GM20000 (cell line): ENCODE measurements around the gene HOXB4.

ENCODE experiments used
- DNase-seq: peaks from one replicate; pipeline ENCODE4 v3.0.0; 2012; ENCODE audit warnings: low spot score
- CTCF ChIP-seq: IDR thresholded peaks from 2 replicates; pipeline ENCODE4 v1.5.1; 2012; ENCODE audit warnings: mild to moderate bottlenecking, control low read depth; ENCODE audit errors: extremely low read depth, missing control alignments

The HOXB4 gene

DNA sequence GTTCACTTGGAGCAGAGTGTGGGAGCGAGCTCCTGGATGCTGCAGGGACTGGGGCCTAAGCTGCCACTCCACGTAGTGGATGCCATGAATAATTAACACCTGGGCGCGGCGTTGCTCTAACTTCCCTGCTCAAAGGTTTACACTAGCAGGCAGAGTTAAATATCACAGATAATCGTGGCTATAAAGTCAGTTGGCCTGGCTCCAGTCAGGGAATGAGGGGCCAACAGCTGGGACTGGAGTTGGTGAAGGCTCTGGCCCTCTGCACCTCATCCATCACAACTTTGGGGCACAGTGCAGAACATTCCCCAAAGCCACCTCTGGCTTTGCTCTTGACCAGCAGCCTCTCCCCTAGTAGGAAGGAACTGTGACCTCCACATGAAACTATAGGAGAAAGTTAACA, 10.9 kb downstream of the HOXB4 start:
- no peak for TF ChIP-seq CTCF
- DNase-seq, result no peak

DNA sequence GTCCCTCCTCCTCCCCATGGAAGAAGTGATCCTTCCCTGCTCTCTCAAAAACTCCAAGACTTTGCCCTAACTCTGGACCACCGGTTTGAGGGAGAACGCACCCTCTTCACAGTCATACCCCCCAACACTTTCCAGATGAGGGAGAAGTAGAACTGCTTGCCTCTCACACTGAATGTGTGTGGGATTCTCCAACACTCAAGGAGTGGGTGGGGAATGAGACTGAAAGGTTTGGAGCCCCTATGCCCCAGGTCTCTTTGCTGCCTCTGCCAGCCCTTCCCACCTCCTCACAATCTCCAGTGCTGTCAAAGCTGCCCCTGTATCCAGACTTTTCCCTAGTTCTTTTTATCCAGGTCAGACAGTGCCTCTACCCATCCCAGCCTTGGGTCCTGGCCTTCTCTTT, 11.4 kb downstream of the HOXB4 start:
- TF ChIP-seq CTCF, result no peak
- no peak for DNase-seq

DNA sequence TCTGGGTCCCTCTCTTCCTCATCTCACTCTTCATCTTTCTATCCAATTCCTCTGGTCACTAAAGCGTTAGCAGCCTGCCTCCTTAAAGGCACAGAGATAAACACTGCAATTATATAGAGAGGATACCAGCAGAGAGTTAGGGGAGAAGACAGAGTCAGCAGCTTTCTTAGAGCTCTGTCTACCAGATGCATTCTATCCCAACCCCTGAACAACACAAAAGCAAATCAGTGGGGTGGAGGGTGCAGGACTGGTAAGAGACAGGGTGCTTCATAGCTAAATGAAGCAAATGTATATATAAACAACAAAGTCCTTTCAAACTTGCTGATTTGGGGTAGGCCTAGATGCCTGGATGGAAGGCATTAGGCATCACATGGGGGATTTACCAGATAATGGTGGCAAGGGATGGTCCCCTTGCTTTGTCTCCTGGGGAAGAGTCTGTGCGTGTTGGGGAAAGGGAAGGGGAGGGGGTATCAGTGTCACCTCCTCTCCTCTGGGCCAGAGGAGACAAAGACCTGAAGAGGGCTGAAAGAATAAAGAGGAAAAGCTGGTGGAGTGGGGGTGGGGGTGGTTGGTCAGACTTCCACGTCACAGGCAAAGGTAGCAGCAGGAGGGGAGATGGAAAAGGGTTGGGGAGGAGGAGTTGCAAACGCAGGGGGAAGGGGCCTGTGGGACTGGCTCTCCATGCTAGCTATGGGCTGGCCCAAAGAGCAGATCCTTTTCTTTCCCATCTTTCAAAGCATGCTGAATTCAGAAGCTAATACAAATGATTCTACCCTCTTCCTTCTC, 12.0 kb downstream of the HOXB4 start:
- no peak for TF ChIP-seq CTCF
- DNase-seq, result no peak

- no peak for TF ChIP-seq CTCF
- no peak for DNase-seq
Measured at GRCh38 chr17:48565022-48565554, 13.1 kb downstream of the HOXB4 start.

DNA sequence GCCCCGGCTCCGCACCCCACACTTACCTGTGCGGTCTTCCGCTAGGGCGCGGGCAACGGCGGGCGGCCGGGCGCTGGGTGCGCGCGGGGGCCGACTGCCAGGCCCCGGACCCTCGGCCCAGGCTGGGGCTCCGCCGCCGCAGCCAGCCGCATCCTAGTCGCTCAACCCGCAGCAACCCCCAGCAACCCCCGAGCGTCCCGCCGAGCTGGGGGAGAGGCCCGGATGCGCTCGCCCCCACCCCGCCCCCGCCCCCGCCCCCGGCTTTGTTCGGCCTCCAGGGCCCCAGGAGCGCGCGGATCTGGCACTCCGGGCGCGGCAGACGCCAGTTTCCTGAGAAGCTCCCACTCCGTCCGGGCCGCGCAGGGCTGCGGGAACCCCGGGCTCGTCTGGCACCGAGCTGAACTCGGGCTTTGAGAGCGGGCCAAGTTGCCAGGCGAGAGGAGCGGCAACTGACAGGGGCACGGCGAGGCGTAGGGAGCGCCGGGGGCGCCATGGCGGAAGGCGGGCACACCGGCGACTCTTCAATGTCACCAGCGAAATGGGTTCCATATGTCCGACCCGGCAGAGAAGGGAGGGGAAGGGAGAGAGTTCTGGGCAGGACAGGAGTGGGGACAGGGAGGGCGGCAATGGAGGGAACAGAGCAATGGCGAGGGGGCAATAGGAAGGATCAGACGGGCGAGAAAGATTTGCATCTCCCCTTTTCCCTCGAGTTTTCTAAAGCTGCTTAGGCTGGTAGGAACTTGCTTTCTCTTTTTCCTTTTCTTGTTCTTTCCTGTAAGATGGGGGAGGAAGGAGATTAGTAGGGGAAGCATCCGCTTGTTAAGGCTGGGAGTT, 13.7 kb downstream of the HOXB4 start:
- DNase-seq, result no peak
- no peak for TF ChIP-seq CTCF

GRCh38 chr17:48563867-48564187, 14.3 kb downstream of the HOXB4 start:
- DNase-seq, result no peak
- TF ChIP-seq CTCF, result no peak

- no peak for TF ChIP-seq CTCF
- DNase-seq, result no peak
Measured at GRCh38 chr17:48563385-48563838, 14.7 kb downstream of the HOXB4 start.
